ENCODE results near the gene COG8.

DNA sequence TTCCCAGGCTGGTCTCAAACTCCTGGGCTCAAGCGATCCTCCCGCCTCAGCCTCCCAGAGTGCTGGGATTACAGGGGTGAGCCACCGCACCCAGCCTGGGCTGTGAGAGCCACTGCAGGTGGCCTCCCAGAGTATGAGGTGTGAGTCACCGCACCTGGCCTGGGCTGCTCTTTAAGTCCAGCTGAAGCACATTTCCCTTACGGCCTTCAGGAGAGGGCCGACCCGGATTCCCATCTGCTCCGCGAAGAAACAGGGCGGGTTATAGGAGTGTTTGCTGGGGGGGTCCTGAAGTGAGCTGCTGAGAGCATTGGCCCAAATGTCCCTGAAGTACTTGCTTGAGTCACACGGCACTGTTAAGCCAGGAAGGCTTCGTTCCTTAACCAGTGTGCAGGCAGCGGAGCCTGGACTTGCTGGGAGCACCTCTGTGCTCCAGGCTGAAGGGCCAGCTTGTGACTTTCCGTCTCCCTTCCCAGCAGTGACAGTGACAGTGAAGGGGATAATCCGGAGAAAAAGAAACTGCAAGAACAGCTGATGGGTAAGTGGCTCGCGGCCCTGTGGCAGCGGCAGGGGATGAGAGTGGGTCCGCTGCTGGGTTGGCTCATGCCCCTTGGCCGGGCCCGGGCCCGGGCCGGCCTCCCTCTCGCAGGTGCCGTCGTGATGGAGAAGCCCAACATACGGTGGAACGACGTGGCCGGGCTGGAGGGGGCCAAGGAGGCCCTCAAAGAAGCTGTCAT, 21.0 kb downstream of the COG8 start:
- TF ChIP-seq, protein P1, sequence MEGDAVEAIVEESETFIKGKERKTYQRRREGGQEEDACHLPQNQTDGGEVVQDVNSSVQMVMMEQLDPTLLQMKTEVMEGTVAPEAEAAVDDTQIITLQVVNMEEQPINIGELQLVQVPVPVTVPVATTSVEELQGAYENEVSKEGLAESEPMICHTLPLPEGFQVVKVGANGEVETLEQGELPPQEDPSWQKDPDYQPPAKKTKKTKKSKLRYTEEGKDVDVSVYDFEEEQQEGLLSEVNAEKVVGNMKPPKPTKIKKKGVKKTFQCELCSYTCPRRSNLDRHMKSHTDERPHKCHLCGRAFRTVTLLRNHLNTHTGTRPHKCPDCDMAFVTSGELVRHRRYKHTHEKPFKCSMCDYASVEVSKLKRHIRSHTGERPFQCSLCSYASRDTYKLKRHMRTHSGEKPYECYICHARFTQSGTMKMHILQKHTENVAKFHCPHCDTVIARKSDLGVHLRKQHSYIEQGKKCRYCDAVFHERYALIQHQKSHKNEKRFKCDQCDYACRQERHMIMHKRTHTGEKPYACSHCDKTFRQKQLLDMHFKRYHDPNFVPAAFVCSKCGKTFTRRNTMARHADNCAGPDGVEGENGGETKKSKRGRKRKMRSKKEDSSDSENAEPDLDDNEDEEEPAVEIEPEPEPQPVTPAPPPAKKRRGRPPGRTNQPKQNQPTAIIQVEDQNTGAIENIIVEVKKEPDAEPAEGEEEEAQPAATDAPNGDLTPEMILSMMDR (IDR thresholded peaks at IDR 0.05), result no peak
- no peak for TF ChIP-seq POLR2A (IDR thresholded peaks at IDR 0.05)
